Stimulated activated CD4-positive, alpha-beta T cell treated with anti-CD3 and anti-CD28 coated beads, Interleukin-15, amount 100 ng/mL, for 24 hours (primary cell): ENCODE data around the gene KCNMA1.
"Not testable (repeated sequence)": the region's sequence is repeated elsewhere in the genome, so short reads cannot be mapped to it uniquely, and the experiment has no call there.

Source experiments
- DNase-seq: peaks from one replicate; pipeline ENCODE4 v3.0.0-alpha.2; 2020

The KCNMA1 gene

GRCh38 chr10:77526868-77527617 is 110.6 kb downstream of the KCNMA1 start:
- DNase-seq = no peak

- DNase-seq = no peak
These were observed 113.3 kb downstream of the KCNMA1 start for GRCh38 chr10:77524281-77524711.

GRCh38 chr10:77522268-77522809 is 115.3 kb downstream of the KCNMA1 start:
- DNase-seq = no peak

- no peak for DNase-seq
These were observed 116.6 kb downstream of the KCNMA1 start for GRCh38 chr10:77520995-77521394.

- DNase-seq = no peak
These were observed 117.3 kb downstream of the KCNMA1 start for GRCh38 chr10:77520290-77520689.

- DNase-seq = not testable (repeated sequence)
These were observed 117.8 kb downstream of the KCNMA1 start for GRCh38 chr10:77519791-77520190.

GRCh38 chr10:77518910-77519274 is 118.7 kb downstream of the KCNMA1 start:
- DNase-seq = no peak

GRCh38 chr10:77518241-77518909 is 119.2 kb downstream of the KCNMA1 start:
- DNase-seq = no peak

GRCh38 chr10:77516575-77516974 is 121.0 kb downstream of the KCNMA1 start:
- no peak for DNase-seq

- DNase-seq = no peak
These were observed 122.7 kb downstream of the KCNMA1 start for GRCh38 chr10:77514870-77515269.

- no peak for DNase-seq
These were observed 123.8 kb downstream of the KCNMA1 start for GRCh38 chr10:77513781-77514331.

GRCh38 chr10:77513220-77513619 is 124.4 kb downstream of the KCNMA1 start:
- no peak for DNase-seq

- DNase-seq = no peak
These were observed 125.4 kb downstream of the KCNMA1 start for GRCh38 chr10:77512219-77512578.

GRCh38 chr10:77511498-77512218 is 126.0 kb downstream of the KCNMA1 start:
- DNase-seq = no peak

- DNase-seq = no peak
These were observed 126.9 kb downstream of the KCNMA1 start for GRCh38 chr10:77510695-77511094.

GRCh38 chr10:77510294-77510693 is 127.3 kb downstream of the KCNMA1 start:
- no peak for DNase-seq

- DNase-seq = no peak
These were observed 128.2 kb downstream of the KCNMA1 start for GRCh38 chr10:77509391-77509790.

GRCh38 chr10:77507291-77507880 is 130.2 kb downstream of the KCNMA1 start:
- DNase-seq = no peak

GRCh38 chr10:77506517-77507200 is 130.9 kb downstream of the KCNMA1 start:
- no peak for DNase-seq

- no peak for DNase-seq
These were observed 131.9 kb downstream of the KCNMA1 start for GRCh38 chr10:77505431-77506334.

- DNase-seq = no peak
These were observed 132.7 kb downstream of the KCNMA1 start for GRCh38 chr10:77504873-77505257.
